ENCODE data around the gene SCYGR3. TPM values are rescaled to one million over a fixed set of nuclear protein-coding genes. Genes with fewer than 3 reads are reported as not detected.
"Not testable (repeated sequence)": the region's sequence is repeated elsewhere in the genome, so short reads cannot be mapped to it uniquely, and the experiment has no call there.

The SCYGR3 gene
- total RNA-seq, 1 donor from 2014 or later, result not detected

DNA sequence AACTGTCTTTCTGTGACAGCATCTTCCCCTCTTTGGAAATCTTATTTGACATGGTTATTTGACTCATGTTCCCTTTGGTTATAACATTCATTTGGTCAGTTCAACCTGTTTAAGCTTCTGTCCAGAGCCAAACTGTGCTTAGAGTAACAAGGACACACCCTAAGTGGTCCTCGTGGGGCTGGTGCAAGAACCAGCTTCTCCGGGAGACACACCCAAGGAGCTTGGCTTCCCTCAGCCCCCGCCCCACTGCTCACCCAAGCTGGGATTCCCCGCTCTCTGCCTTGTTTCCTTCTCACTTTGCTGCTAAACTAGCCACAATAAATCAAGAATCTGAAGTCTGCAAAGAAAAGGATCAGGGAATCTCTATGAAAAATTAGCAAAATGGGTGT lies 1.4 kb downstream of the SCYGR3 start:
- DNase-seq, result no peak

GRCh38 chr2:227612546-227613271 lies 1.9 kb downstream of the SCYGR3 start:
- DNase-seq, result no peak

- DNase-seq, result no peak
Measured at GRCh38 chr2:227610123-227610522, 4.5 kb downstream of the SCYGR3 start.

DNA sequence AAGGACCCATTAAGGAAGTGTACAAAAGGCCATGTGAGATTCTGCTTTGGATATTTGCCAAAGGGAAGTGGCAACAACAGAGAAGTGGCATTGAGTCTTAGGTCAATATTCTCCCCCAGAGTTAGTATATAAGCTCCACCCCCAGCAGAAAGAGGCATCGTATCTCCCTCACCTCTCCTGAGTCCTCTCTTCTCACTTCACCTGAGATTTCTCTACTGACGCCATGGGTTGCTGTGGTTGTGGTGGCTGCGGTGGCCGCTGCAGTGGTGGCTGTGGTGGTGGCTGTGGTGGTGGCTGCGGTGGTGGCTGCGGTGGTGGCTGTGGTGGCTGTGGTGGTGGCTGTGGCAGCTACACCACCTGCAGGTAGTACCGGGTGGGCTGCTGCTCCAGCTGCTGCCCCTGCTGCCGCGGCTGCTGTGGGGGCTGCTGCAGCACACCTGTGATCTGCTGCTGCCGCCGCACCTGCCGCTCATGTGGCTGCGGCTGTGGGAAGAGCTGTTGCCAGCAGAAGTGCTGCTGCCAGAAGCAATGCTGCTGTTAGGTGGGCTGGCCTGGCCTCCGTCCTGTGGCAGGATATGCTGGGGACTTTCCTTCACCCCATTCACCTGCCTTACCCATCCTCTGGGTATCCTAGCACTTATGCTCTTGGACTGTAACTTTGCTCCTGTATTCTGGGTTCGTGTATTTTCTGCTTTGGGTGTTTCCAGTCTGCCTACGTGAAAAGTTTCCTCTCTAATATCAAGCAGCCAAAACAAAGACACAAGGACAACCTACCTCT lies 5.9 kb downstream of the SCYGR3 start:
- DNase-seq, result no peak

DNA sequence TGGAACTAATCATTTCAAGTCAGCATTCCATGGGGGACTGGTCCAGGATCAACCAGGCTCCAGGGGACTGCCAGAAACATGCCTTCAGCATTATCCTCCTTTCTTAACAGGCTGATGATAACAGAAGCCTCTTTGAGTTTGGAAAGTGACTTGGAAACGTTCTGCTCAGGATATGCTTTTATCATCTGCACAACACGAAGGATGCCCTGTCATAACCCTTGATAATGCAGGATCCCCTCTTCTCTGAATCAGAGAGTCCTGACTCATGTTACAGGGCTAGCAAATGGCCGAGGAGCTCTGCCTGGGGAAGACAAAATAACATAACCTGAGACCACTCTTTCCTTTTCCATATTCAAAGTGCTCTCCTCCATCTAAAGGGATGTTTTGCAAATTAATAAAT lies 6.7 kb downstream of the SCYGR3 start:
- DNase-seq, result no peak

- DNase-seq, result no peak
Measured at GRCh38 chr2:227606476-227606875, 8.2 kb downstream of the SCYGR3 start.

GRCh38 chr2:227602358-227602757 lies 12.3 kb downstream of the SCYGR3 start:
- DNase-seq, result no peak

- DNase-seq, result not testable (repeated sequence)
Measured at GRCh38 chr2:227598835-227599503, 15.7 kb downstream of the SCYGR3 start, which contains the start of gene SCYGR2. Gene SCYGR2 (plus strand): TSS chr2:227598893. CDS start chr2:227598893, 0 bp downstream.

GRCh38 chr2:227597998-227598397 lies 16.6 kb downstream of the SCYGR3 start:
- DNase-seq, result no peak

GRCh38 chr2:227597036-227597435 lies 17.6 kb downstream of the SCYGR3 start:
- peak; percentile 14 for DNase-seq

DNA sequence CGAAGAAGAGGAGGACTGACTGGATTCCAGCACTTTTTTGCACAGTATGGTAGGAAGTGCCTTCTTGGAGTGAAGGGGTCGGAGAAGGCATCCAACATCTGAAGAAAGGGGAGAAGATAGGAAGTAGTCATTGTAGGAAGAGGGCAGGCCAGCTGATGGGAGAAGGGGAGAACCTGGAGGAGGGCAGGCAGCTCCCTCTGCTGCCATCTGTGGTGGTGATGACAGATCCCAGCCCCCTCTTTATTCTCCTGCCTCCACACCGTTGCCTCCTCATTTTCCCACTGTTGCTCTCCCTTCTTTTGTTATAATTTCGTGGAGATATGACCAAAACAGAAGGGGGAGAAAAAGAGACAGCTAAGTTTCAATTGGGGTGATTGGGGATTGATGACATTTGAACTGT lies 18.8 kb downstream of the SCYGR3 start:
- DNase-seq, result no peak

- no peak for DNase-seq
Measured at GRCh38 chr2:227592694-227593387, 21.8 kb downstream of the SCYGR3 start.

DNA sequence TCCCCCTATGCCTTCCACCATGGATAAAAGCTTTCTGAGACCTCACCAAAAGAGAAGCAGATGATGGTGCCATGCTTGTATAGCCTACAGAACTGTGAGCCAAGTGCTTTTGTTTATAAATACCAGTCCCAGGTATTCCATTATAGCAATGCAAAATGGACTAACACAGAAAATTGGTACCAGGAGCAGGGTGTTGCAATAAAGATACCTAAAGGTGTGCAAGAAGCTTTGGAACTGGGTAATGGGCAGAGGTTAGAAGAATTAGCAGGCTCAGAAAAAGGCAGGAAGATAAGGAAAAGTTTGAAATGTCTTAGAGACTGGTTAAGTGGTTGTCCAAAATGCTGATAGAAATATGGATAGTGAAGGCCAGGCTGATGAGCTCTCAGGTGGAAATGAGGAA lies 32.3 kb downstream of the SCYGR3 start:
- DNase-seq, result no peak

GRCh38 chr2:227579791-227580190 lies 34.8 kb downstream of the SCYGR3 start:
- no peak for DNase-seq

GRCh38 chr2:227578642-227579041 lies 36.0 kb downstream of the SCYGR3 start:
- DNase-seq, result no peak

GRCh38 chr2:227577555-227577954 lies 37.1 kb downstream of the SCYGR3 start:
- DNase-seq, result no peak

- DNase-seq, result no peak
Measured at GRCh38 chr2:227576812-227577211, 37.8 kb downstream of the SCYGR3 start.

DNA sequence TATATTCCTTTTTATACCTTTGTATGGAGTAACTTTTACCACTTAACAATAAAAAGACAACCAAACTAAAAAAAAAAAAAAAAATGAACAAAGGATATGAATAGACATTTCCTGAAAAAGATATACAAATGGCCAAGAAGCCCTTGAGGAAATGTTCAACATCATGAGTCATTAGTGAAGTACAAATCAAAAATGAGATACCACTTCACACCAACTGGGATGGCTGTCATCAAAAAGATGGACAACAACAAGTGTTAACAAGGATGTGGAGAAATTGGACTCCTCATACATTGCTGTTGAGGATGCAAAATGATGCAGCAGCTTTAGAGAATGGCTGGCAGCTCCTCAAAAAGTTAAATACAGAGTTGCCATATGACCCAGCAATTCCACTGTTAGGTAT lies 38.5 kb downstream of the SCYGR3 start:
- no peak for DNase-seq

GRCh38 chr2:227570615-227571014 lies 44.0 kb downstream of the SCYGR3 start:
- no peak for DNase-seq

DNA sequence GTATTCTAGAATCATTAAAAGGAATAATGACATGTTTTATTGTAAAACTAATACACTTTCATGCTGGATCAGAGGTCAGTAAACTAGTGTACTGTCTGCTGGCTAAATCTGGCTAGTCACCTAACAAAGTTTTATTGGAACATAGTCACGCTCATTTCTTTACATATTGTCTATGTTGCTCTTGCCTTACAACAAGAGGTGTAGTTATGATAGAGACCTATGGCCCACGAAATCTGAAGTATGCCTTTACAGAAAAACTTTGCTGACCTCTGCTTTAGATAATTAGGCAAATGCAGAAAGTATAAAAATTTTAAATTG lies 45.8 kb downstream of the SCYGR3 start:
- DNase-seq, result no peak

- DNase-seq, result no peak
Measured at GRCh38 chr2:227566012-227566411, 48.6 kb downstream of the SCYGR3 start.

DNA sequence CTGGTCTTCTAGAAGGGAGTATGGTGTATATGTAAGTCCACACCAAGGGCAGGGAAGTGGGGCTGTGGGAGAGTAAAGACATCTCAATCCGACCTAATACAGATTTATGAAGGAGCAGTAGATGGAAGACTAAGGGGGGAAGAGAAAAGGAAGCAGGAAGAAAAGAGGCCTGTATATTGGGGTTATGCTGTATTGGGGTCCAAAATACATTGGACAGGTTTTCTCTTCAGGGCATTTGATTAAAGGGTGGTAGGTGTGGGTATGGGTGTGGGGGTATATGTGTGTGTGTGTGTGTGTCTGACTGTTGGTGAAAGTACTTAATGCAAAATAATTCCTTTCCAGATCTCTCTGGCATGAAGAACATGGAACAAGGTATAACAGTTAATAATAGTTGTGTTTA lies 49.6 kb downstream of the SCYGR3 start:
- DNase-seq, result no peak
